ENCODE results near the gene CENPN.
A peak's percentile ranks its signal among the peaks of the same experiment; 100 is the strongest.

The CENPN gene

GRCh38 chr16:80990577-80990976 lies 16.4 kb upstream of the CENPN start:
- intact Hi-C loops (cut with DNase I) = no loop called here
- DNase-seq = no peak

DNA sequence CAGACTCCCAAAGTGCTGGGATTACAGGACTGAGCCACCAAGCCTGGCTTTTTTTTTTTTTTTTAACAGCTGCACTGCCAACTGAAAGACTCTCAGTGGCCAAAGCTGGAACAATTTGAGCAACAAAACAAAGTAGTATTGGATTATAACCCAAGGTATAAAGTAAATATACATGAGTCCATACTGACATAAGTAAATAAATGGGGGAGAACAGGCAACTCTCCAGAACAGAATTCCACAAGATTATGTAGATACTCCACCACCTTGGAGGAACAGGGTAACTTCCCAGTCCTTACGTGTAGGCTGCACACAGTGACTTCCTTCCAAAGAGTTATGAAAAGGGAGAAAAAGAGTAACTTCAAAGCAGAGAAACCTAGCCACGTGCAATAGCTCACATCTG lies 16.0 kb upstream of the CENPN start:
- intact Hi-C loops (cut with DNase I) = no loop called here
- DNase-seq = no peak

DNA sequence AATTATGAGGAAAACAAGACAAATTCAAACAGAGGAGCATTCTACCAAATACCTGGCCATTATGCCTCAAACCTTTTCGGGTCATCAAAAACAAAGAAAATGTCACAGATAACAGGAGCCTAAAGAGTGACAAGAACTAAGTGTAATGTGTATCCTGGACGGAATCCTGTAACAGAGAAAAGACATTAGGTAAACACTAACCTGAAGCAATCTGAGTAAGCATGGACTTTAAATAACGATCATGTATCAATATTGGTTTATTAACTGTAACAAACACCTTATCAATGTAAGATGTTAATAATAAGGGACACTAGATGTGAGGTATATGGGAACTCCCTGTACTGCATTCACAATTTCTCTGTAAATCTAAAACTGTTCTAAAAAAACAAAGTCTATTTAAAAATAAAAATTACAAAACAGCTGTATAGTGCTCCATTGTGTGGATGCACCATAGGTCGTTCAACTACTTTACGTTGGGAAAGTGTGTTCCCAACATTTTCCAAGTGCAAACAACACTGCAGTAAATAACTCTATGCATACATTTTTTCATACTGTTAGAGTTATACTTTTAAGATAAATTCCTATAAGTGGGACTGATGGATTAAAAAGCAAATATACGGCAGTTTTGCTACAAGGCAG lies 15.1 kb upstream of the CENPN start:
- DNase-seq = no peak
- intact Hi-C loops (cut with DNase I) = no loop called here

- intact Hi-C loops (cut with DNase I) = no loop called here
- no peak for DNase-seq
These were observed 14.2 kb upstream of the CENPN start for GRCh38 chr16:80992676-80993293.

DNA sequence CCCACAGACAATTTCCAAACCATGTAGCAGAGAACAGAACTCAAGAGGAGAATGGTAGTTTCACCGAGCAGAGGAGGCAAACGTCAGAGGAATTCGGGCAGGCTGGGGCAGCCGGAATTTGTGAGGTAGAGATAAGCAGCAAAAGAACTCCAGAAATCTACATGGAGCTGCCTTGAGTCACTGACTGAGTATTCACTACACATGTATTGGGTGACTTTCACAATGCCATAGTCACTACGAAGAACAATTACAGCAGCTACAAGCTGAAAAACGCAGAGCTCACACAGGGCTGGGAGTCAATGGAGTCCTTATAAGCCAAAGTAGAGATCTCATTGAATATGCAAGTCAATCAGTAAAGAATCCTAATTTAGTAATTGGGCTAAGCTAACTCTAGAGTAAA lies 13.7 kb upstream of the CENPN start:
- intact Hi-C loops (cut with DNase I) = no loop called here

GRCh38 chr16:80993834-80994233 lies 13.2 kb upstream of the CENPN start:
- intact Hi-C loops (cut with DNase I) = no loop called here
- DNase-seq = no peak

More for the DNA sequence above, 13.7 kb upstream of the CENPN start:
- no peak for DNase-seq

DNA sequence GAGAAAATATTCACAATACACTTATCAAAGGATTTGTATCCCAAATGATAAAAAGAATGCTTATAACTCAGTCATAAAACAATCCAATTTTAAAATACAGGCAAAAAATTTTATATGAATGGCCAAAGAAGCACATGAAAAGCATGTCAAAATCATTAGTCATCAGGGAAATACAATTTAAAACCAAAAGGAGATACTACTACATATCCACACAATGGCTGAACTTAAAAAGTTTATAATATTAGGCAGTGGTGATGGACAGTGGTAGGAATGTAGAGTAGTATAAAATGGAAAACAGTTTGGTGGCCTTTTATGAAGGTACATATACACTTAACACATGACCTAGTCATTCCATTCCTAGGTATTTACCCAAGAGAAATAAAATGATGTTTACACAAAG lies 12.6 kb upstream of the CENPN start:
- intact Hi-C loops (cut with DNase I) = no loop called here
- no peak for DNase-seq

- no peak for DNase-seq
- intact Hi-C loops (cut with DNase I) = no loop called here
These were observed 10.3 kb upstream of the CENPN start for GRCh38 chr16:80996688-80997138.

- intact Hi-C loops (cut with DNase I) = no loop called here
- DNase-seq = no peak
These were observed 9.7 kb upstream of the CENPN start for GRCh38 chr16:80997139-80997798.

GRCh38 chr16:80997964-80998620 lies 8.9 kb upstream of the CENPN start:
- no peak for DNase-seq
- intact Hi-C loops (cut with DNase I) = no loop called here

DNA sequence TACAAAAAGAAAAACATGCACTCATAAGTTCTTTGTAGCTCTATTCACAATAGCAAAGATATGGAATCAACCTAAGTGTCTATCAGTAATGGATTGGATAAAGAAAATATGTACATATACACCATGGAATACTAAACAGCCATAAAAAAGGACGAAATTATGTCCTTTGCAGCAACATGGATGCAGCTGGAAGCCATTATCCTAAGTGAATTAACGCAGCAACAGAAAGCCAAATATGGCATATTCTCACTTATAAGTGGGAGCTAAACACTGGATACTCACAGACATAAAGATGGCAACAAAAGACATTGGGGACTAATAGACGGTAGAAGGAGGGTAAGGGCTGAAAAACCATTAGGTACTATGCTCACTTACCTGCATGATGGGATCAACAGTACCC lies 6.1 kb upstream of the CENPN start:
- DNase-seq = no peak
- intact Hi-C loops (cut with DNase I) = loop anchor here (10.0 kb wide), 1 partner anchor 314 kb away; the partner anchor contains the start of gene GAN

DNA sequence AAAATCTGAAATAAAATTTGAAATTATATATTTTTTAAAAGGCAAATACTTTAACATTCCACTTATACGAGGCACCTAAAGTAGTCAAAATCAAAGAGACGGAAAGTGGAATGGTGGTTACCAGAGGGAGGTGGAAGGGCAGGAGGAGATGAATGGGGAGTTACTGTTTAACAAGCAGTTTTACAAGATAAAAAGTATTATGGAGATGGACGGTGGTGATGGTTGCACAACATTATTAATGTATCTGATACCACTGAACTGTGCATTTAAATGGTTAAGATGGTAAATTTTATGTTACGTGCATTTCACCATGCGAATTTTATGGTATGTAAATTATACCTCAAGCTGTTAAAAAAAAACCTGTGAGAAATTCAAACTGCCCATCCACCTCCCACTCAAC lies 5.7 kb upstream of the CENPN start:
- DNase-seq = no peak
- intact Hi-C loops (cut with DNase I) = loop anchor here (10.0 kb wide), 1 partner anchor 313 kb away; the partner anchor contains the start of gene GAN

DNA sequence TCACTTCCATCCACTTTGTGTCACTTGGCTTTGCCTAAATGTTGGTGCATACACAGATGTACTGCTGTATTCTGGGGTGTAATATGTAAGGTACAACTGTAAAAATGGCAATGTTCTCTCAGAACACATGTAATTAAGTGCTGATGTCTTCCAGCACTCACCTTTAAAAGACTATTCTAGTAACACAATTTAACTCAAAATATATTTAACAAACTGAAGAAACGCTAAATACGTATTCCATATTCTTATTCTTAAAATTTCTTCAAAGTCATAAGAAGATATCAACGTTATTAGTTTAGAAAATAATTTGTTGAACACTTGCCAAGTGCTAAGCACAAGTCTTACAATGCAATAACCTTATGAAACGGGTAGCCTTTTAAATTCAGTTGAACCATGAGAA lies 4.0 kb upstream of the CENPN start:
- intact Hi-C loops (cut with DNase I) = loop anchor here (10.0 kb wide), 1 partner anchor 312 kb away; the partner anchor contains the start of gene GAN
- no peak for DNase-seq

DNA sequence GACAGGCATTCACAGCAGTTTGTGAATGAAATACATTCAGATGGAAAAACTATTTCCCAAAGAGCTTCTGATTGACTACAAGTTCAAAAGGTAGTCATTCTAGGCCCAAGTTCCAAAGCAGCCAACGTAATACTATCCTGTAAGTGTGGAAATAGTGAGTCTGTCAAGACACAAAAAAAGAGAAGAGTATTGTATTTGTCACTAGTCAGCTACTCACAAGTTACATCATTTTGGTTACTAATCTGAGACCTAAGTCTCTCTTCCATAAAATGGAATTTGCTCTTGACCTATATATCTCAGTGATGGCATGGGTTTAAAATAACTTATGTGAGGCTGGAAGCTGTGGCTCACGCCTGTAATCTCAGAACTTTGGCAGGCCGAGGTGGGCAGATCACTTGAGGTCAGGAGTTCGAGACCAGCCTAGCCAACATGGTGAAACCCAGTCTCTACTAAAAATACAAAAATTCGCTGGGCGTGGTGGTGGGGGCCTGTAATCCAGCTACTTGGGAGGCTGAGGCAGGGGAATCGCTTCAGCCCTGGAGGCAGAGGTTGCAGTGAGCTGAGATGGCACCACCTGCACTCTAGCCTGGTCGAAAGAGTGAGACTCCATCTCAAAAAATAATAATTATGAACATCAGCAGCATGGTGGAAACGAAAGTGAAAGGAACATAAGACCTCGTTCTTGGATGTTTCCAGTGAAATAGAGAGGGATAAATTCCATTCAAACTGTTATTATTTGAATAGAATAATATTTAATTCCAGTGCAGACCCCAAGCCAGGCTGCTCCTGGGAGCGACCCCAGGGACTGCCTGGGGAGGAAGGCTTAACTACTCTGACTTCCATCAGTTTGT lies 3.2 kb upstream of the CENPN start:
- DNase-seq = no peak
- intact Hi-C loops (cut with DNase I) = loop anchor here (1.0 to 10.0 kb wide), 3 partner anchors 73 to 311 kb away; partner anchors contain the start of genes C16orf46 and GAN

DNA sequence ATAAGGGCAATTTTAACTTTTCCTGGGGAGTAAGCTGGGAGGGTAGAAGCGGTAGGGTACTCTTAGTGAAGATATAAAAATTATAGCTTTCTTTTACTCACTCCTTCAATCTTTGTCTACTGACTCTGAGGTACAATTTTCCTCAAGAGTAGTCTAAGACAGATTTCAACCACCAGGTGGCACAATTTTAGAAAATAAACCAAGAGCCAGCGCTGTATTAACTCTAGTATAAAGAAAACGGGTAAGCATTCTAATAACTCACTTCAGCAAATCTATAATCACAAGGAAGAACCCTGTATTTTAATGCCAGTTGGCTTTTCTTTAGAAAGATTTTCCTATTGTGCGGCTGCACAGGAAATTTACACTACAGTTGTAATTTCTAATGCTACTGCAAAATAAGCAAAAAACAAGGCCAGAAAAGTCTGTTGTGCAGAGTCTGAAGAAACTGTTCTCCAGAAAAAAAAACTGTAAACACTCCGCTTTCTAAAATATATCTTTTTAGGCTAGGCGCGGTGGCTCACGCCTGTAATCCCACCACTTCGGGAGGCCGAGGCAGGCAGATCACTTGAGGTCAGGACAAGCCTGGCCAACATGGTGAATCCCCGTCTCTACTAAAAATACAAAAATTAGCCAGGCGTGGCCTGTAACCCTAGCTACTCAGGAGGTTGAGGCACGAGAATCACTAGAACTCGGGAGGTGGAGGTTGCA lies 2.2 kb upstream of the CENPN start:
- intact Hi-C loops (cut with DNase I) = loop anchor here (1.0 to 10.0 kb wide), 3 partner anchors 72 to 310 kb away; partner anchors contain the start of genes C16orf46 and GAN
- no peak for DNase-seq

DNA sequence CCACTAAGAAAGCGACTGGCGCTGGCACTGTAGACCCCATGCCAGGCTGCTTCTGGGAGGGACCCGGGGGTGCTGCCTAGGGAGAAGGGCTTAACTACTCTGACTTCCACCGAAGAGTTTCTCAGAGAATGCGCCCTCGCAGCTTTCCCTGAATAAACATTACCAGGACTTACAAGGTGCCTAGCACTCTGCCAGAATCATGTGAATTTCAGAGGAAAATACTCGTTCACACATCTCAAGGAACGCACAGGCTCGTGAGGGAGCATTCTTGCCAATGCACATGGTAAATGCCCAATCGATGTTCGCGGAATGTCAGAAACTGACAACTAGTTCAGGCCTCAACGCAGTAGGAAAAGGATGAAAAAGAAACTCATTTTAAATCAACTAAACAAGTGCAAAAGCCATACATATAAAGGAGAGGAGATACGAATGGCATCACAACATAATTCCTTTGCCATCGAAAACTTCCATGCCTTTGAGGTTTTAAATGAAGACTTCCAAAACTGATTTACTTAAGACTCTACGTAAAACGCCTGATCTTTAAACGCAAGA lies 1.3 kb upstream of the CENPN start:
- intact Hi-C loops (cut with DNase I) = loop anchor here (2.0 to 10.0 kb wide), 2 partner anchors 71 to 309 kb away; partner anchors contain the start of genes C16orf46 and GAN

DNA sequence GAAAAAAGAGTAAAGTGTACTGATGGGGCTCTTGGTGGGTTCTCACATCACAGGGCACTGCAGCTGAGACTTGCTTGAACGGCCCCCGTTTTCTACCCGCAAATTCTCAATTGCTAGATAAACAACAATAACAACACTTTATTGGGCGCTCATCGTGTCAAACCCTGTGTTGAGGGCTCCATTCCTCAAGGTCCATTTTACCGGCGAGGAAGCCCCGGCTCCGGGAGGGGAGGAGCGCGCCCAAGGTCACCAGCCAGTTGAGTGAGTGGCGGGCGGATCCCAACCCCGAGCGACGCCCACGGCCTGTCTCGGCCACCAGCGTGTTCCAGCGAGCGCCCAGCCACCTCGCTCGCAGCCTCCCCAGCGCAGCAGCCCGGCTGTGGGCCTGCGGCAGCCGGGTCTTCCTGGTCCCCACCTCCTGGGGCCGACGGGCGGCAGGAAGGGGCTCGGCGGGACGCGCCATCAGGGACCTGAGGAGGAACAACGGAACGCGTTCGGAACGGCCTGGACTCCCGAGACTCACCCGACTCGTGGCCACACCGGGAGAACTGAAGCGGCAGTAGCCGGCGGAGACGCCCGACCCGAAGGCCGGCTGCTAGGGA lies 702 bp upstream of the CENPN start:
- peak in 8 of 10 donors; percentile 26 to 92 (median 54) for DNase-seq
- intact Hi-C loops (cut with DNase I) = loop anchor here (10.0 kb wide), 1 partner anchor 308 kb away; the partner anchor contains the start of gene GAN

More for the DNA sequence above, 1.3 kb upstream of the CENPN start:
- no peak for DNase-seq

- intact Hi-C loops (cut with DNase I) = loop anchor here (10.0 kb wide), 1 partner anchor 306 kb away; the partner anchor contains the start of gene GAN
- no peak for DNase-seq
These were observed 1.4 kb downstream of the CENPN start for GRCh38 chr16:81008505-81008789.

DNA sequence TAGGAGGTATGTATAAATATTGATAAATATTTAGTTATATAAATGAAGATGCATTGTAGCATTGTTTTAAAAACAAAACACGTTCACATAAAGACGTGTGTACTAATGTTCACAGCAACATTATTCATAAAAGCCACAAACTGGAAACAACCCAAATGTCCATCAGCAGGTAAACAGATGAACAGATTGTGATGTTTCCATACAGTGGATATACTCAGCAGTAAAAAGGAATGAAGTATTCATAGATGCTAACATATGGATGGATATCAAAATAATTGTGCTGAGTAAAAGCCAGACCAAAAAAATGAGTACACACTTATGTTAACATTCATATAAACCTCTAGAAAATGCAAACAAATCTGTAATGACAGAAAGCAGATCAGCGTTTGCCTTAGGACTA lies 6.0 kb downstream of the CENPN start:
- DNase-seq = no peak
- intact Hi-C loops (cut with DNase I) = no loop called here

Data from posterior cingulate gyrus (tissue), 11 donors.